IPS-18a (cell line): ENCODE data around the gene POLDIP2.
A peak's percentile ranks its signal among the peaks of the same experiment; 100 is the strongest.

Source experiments
- H3K27ac ChIP-seq: one replicate; pipeline ENCODE4 v1.5.1; 2013; ENCODE audit warnings: low read length
- H3K27me3 ChIP-seq: one replicate; pipeline ENCODE4 v1.6.1; 2013; ENCODE audit warnings: mild to moderate bottlenecking, low read length; ENCODE audit not compliant: control insufficient read depth, insufficient read depth
- H3K36me3 ChIP-seq: one replicate; pipeline ENCODE4 v1.6.1; 2013; ENCODE audit warnings: low read depth, low read length; ENCODE audit not compliant: control insufficient read depth
- H3K4me1 ChIP-seq: one replicate; pipeline ENCODE4 v1.6.1; 2013; ENCODE audit warnings: low read depth, low read length; ENCODE audit not compliant: control insufficient read depth
- H3K4me3 ChIP-seq: one replicate; pipeline ENCODE4 v1.5.1; 2013; ENCODE audit warnings: low read length
- H3K9ac ChIP-seq: one replicate; pipeline ENCODE4 v1.6.1; 2013; ENCODE audit warnings: mild to moderate bottlenecking, low read length, moderate library complexity
- H3K9me3 ChIP-seq: one replicate; pipeline ENCODE4 v1.6.1; 2013; ENCODE audit warnings: low read depth, low read length; ENCODE audit not compliant: control insufficient read depth

Gene POLDIP2

DNA sequence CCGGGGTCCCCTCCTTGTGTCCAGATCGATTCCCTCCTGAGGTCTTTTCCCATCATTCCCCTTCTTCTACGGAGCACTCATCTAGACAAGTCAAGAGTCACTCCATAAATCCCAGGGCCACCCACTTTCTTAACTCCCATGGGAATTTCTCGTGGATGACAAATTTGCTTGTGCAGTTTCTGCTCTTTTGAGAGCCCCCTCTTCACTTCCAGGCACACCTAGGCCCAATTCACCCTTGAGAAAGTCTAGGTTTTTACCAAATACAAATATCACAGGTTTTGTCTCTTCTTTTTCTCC is 522 bp upstream of the POLDIP2 start:
- Histone ChIP-seq H3K9me3 (no peaks in the 10 kb centered on the region), H3K27ac (peak overlapping the region; percentile 75), H3K4me3 (peak overlapping the region; percentile 81), H3K36me3 (peaks cover 54% of the 10 kb centered on the region), H3K9ac (peak overlapping the region; percentile 82), H3K27me3 (no peaks in the 10 kb centered on the region), H3K4me1 (peaks cover 10% of the 10 kb centered on the region)

DNA sequence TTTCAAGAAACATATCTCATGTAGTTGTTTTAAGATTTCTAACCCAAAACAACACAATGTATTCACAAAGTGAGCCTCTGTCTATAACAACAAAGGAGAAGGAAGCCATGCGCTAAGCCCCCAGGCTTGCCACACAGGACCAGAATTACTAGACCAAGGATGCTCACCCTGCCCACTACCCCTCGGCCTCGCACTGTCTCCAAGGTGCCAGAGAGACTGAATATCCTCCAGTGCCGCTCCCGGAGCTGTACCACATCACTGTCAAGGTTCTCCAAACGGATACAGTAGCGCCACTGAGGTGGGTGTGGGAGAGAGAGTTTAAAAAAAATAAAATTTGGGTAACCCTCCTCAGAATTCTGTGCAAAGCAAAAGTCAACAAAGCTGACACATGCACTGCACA is 7.1 kb downstream of the POLDIP2 start:
- peaks cover 84% of the 10 kb centered on the region for H3K36me3 ChIP-seq
- no peak overlapping the region for H3K27ac ChIP-seq
- no peaks in the 10 kb centered on the region for H3K27me3 ChIP-seq
- H3K4me1 ChIP-seq: no peaks in the 10 kb centered on the region
- no peak overlapping the region for H3K4me3 ChIP-seq
- no peak overlapping the region for H3K9ac ChIP-seq
- H3K9me3 ChIP-seq: no peaks in the 10 kb centered on the region

- Histone ChIP-seq H3K9me3 (no peaks in the 10 kb centered on the region), H3K4me1 (no peaks in the 10 kb centered on the region), H3K27me3 (no peaks in the 10 kb centered on the region), H3K36me3 (peaks cover 79% of the 10 kb centered on the region), H3K9ac (no peak overlapping the region), H3K4me3 (no peak overlapping the region), H3K27ac (no peak overlapping the region)
Measured at GRCh38 chr17:28348979-28349378, 8.3 kb downstream of the POLDIP2 start.

DNA sequence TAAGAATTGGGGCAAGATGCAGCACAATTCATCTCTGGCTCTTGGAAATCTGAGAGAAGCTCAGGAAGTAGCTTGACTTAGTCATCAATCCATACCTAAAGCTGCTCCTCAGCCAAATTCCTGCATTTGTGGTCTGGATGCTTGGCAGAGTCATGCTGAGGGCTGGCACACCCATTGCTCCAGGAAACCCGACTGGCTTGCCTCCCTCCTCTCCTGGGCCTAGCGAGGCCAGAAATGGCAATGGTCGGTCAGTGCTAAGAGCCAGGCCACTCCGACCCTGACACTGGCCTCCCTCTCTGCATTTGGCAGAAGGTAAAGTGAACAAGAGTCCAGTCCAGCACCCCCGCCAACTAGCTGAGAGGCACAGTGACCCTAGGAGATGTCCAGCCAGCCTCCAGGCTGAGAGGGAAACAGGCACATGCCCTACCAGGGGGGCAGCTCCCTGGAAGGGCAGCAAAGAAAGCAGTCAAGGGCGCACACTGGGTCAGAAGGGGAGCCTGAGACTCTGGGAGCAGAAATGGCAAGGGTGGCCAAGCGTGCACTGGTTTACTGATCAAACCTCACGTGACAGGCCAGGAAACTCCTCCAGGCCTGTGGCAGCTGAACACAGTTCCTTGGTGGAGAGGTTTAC is 10.0 kb downstream of the POLDIP2 start:
- Histone ChIP-seq H3K9ac (no peak overlapping the region), H3K4me3 (no peak overlapping the region), H3K27me3 (no peaks in the 10 kb centered on the region), H3K9me3 (no peaks in the 10 kb centered on the region), H3K36me3 (peaks cover 69% of the 10 kb centered on the region), H3K4me1 (no peaks in the 10 kb centered on the region), H3K27ac (no peak overlapping the region)

DNA sequence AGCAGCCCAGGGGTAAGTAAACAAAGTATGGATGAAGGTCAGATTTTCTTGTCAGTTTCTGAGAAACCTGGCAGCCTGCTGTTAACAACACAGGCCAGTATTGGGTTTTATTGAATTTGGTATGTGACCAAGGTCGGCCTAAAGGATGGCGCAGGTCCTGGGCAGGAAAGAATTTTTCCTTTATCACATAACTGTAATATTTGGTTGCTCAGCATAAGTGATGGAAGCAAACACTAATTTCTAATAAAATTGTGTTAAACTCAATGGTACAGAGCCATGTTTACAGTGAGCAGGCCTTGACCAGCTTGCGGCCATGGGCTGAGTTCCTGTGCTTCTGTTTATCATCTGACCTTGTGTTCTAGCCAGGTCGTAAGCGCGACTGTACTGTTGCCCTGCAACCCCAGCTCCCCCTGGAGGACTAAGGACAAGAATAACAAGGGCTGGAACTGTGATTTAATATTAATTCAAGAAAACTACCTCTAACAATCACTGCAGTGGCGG is 10.5 kb downstream of the POLDIP2 start:
- Histone ChIP-seq H3K9me3 (no peaks in the 10 kb centered on the region), H3K36me3 (peaks cover 69% of the 10 kb centered on the region), H3K27me3 (no peaks in the 10 kb centered on the region), H3K27ac (no peak overlapping the region), H3K4me1 (no peaks in the 10 kb centered on the region), H3K4me3 (no peak overlapping the region), H3K9ac (no peak overlapping the region)

DNA sequence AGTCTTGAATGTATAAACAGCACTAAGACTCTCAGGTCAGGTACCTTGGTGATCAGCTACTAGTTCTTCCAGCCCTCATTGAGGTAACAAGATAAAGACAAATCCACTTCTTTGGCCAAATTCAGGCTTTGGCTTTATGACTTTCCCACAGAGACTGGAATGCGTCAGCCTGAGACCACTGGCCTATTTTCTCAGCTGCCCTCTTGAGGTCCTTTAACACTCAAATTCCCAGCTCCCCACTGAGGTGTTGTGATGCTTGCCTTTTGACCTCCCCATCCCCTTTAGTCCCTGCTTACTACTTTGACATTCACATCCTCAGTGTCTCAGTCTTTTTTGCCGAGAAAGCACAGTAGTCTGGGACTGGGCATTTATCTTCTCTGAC is 11.1 kb downstream of the POLDIP2 start:
- no peak overlapping the region for H3K27ac ChIP-seq
- no peaks in the 10 kb centered on the region for H3K27me3 ChIP-seq
- no peak overlapping the region for H3K4me3 ChIP-seq
- H3K4me1 ChIP-seq: no peaks in the 10 kb centered on the region
- H3K9ac ChIP-seq: no peak overlapping the region
- peaks cover 66% of the 10 kb centered on the region for H3K36me3 ChIP-seq
- no peaks in the 10 kb centered on the region for H3K9me3 ChIP-seq

- H3K36me3 ChIP-seq: peaks cover 61% of the 10 kb centered on the region
Measured at GRCh38 chr17:28345419-28346198, 11.7 kb downstream of the POLDIP2 start.

GRCh38 chr17:28344435-28344901 is 12.9 kb downstream of the POLDIP2 start:
- Histone ChIP-seq H3K9me3 (no peaks in the 10 kb centered on the region), H3K36me3 (peaks cover 50% of the 10 kb centered on the region), H3K9ac (no peak overlapping the region), H3K27me3 (no peaks in the 10 kb centered on the region), H3K27ac (no peak overlapping the region), H3K4me1 (no peaks in the 10 kb centered on the region), H3K4me3 (no peak overlapping the region)

More at GRCh38 chr17:28345419-28346198, 11.7 kb downstream of the POLDIP2 start:
- H3K4me3 ChIP-seq: no peak overlapping the region
- H3K27me3 ChIP-seq: no peaks in the 10 kb centered on the region
- no peak overlapping the region for H3K9ac ChIP-seq
- H3K4me1 ChIP-seq: no peaks in the 10 kb centered on the region
- no peaks in the 10 kb centered on the region for H3K9me3 ChIP-seq
- H3K27ac ChIP-seq: no peak overlapping the region

DNA sequence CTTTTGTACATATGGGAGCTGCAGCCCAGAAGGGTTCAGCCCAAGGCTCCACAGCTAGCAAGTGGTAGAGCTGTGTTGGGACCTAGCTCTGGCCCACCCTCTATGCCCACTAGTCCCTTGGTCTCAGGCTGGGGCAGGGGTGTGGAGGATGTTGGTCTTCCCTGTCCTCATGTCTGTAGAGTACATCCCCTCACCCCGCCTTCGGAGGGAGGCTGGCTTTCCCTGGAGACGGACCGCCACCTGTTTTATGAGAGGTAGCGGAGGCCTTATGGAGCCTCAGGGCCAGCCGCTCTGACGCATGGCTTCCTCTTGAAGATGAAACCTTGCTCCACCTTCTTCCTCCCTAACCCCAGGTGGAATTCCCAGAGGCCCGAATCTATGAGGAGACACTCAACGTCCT is 13.3 kb downstream of the POLDIP2 start:
- H3K4me3 ChIP-seq: no peak overlapping the region
- H3K27me3 ChIP-seq: no peaks in the 10 kb centered on the region
- no peak overlapping the region for H3K9ac ChIP-seq
- no peak overlapping the region for H3K27ac ChIP-seq
- H3K36me3 ChIP-seq: peaks cover 49% of the 10 kb centered on the region
- H3K4me1 ChIP-seq: no peaks in the 10 kb centered on the region
- no peaks in the 10 kb centered on the region for H3K9me3 ChIP-seq

DNA sequence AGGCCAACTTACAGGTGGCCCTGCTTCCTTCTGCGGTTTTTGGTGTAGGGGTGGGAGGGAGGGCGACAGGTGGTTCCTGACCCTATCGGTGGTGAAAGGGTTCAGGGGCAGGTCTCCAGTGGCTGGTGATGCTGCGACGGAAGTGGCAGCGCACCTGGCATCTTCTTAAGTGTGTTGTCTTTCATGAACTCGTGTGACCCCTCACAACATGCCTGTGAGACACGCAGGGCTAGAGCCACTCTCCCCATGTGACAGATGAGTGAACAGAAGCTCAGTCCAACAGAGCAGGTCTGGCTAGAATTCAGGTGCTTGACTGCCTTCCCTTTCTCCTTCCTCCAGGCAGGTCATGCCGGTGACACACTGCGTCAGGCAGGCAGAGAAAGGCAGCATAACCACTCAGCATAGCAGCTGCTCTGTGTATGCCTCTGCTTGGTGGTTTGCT is 13.8 kb downstream of the POLDIP2 start:
- Histone ChIP-seq H3K27me3 (no peaks in the 10 kb centered on the region), H3K4me3 (no peak overlapping the region), H3K27ac (no peak overlapping the region), H3K36me3 (peaks cover 44% of the 10 kb centered on the region), H3K4me1 (no peaks in the 10 kb centered on the region), H3K9me3 (no peaks in the 10 kb centered on the region), H3K9ac (no peak overlapping the region)

- Histone ChIP-seq H3K4me3 (no peak overlapping the region), H3K4me1 (no peaks in the 10 kb centered on the region), H3K27ac (no peak overlapping the region), H3K36me3 (peaks cover 34% of the 10 kb centered on the region), H3K27me3 (no peaks in the 10 kb centered on the region), H3K9me3 (no peaks in the 10 kb centered on the region), H3K9ac (no peak overlapping the region)
Measured at GRCh38 chr17:28342313-28342712, 15.0 kb downstream of the POLDIP2 start.

- Histone ChIP-seq H3K27me3 (no peaks in the 10 kb centered on the region), H3K4me1 (peaks cover 6% of the 10 kb centered on the region), H3K9ac (no peak overlapping the region), H3K4me3 (no peak overlapping the region), H3K27ac (no peak overlapping the region), H3K9me3 (no peaks in the 10 kb centered on the region), H3K36me3 (peaks cover 27% of the 10 kb centered on the region)
Measured at GRCh38 chr17:28341516-28341915, 15.8 kb downstream of the POLDIP2 start.
